Left lobe of liver (tissue), 2 donors: ENCODE results near the gene GNB2. TPM values are rescaled to one million over a fixed set of nuclear protein-coding genes. Genes with fewer than 3 reads are reported as not detected.

ENCODE experiments used
- ATAC-seq: fragments of 200-7000 bp; cut with Tn5 transposase; one replicate; pipeline ENCODE4 v1.9.1; 2020; ENCODE audit warnings: mild to moderate bottlenecking, moderate library complexity
- DNase-seq: peaks from one replicate; pipeline ENCODE4 v3.0.0-alpha.2; 2020; ENCODE audit warnings: low spot score
- total RNA-seq: library from RNA; stranded (reverse); gene quantifications from one replicate; pipeline ENCODE4 v1.2.1, GENCODE V29; 2021
- donor health status: DM: no; HTN: no; CAD: no; lungs with moderate emphysema.
- donor health status: DM: no; HTN: yes; CAD: no.

The GNB2 gene
- total RNA-seq, 1 donor from 2014 or later, result 80.9 TPM

DNA sequence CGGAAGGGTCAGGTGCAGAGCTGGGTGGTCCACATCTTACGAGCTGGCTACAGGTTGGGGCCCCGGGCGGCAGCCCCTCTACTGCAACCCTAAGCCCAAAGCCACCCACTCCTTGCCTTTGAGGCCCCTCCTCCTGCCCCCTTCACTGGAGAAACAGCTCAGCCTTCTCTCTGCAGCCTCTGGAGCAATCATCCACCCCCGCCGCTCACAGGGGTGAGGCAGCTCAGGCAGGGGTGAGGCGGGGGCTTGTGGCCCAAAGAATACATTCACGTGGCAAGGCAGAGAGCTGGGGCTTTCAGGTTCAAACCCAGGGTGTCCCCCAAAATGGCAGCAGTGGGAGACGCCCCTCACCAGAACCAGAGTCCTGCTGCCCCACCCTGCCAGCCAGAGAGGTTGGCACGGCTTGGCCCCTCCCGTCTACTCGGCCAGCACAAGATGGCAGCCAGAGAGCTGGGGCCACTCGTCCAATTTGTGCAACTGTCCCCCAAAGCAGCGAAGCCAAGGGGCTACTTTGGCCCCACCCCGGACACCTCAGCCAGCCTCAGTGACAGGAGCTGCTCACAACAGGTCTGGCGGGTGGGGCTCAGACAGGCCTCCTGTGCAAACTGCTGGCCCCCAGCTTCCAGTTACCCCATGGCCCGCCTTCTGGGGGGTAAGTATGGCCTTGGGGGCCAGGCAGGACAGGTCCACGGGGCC lies 7.2 kb downstream of the GNB2 start:
- ATAC-seq (no peak), DNase-seq (no peak)

DNA sequence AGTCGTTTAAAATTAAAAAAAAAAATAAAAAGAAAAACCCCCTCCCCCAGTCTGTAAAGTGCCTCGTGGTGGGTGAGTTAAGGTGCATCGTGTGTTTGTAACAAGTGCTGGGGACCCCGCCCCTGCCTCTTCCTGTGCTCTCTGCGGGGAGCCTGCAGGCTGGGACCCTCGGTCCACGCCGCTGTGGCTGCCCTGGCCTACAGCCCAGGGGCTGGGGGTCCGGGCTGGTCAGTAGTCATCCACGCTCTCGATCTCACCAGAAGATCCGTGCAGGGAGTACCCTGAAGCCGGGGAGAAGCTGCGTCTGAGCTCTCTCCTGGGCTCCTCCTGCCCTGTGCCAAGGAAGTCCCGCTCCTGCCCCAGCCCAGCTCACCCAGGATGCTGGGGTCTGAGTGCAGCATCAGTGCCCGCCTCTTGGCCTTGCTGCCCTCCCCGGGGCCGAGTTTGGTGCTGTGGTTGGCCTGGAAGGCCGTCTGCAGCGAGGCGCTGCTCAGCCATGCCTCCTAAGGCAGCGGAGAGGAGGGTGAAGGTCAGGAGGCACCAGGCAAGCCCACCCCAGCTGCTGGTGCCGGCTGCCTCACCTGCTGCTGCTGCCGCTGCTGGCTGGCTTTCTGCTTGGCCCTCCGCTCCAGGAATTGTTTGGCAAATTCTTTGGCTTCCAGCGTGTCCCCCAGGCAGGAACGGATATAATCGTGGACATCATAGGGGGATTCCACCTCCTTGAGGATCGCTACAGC lies 8.1 kb downstream of the GNB2 start:
- DNase-seq (no peak), ATAC-seq (no peak)

DNA sequence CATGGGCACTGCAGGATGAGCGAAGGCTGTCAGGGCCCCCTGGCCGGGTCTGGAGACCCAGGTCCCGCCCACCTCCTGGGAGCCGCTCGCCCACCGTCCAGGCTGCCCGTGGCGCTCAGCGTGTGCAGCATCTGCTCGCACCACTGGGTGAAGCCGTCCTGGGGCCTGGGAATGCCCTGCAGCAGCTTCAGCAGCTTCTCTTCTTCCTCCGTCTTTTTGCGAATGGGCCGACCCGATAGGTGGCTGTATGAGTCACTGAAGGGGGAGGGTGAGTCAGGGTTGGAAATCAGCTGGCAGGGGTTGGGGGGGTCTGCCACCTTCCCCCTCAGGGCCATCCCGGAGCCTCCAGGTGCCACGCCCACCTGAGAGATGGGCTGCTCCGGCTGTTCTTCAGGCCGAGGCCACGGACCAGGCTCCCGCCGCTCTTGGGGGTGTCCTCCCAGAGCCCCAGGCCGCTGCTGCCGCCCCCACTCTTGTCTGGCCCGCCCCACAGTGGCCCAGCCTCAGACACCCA lies 8.7 kb downstream of the GNB2 start:
- ATAC-seq (no peak), DNase-seq (no peak)

DNA sequence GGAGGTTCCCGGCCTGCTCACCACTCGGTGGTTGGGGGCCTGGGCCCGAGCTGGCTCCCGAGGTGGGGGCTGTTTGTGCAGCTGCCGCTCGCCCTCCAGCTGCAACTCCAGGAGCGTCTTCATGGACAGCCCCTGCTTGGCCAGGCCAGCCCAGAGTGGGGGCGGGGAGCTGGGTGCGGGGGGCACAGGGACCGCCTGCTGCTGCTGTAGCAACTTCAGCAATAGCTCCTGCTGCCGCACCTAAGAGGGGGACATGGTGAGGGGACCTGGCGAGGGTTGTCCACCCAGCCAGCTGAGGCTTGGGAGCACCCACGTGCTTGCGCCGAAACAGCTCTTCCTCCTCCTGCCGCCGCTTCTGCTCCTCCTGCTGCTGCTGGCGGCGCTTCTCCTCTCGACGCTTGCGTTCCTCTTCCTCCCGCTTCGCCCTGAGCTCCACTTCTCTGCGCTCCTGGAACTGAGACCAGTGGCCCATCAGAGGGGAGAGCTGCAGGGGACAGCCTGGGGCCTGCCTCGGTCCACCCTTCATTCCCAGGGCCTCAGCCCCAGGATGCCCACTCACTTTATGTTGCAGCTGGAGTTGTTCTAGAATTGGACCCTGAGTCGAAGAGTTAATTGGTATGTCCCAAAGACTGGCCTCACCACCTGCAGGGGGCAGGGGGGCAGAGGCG lies 9.6 kb downstream of the GNB2 start:
- no peak for DNase-seq
- ATAC-seq, result no peak

DNA sequence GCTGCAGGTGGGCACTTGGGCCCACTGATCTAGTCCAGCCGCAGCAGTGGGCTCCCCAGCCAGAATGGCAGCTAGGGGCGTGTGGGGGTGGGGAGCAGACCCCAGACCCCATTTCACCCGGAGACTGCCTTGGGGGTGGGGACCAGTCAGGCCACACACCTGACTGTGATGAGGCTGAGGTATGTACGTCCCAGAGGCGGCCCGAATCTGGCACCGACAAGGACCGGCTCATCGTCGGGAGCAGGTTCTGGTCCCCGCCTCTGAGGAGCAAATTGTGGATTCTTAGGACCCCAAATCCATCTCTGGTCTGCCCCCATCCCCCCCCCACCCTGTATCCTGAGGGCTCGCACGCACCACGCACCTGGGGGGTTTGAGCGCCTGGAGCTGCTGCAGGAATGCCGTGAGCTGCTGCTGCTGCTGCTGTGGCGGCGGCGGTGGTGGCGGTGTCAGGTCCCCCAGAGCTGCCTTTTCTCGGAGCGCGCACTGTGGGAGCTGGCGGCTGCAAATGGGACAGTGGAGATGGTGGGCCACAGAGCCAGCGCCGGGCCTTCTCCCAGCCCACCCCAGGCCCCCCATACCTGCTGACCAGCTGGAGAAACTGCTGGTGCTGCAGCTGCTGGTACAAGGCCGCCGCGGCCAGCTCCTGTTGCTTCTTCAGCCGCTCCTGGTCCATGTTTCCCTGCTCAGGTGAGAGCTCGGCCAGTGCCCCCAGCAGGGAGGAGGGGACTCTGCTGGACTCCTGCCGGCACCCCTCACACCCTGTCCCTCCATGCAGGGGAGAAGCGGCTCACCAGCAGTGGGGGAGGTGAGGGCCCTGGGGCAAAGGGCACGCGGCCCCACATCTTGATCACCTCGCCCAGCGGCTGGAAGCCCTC lies 10.4 kb downstream of the GNB2 start:
- DNase-seq (no peak), ATAC-seq (no peak)

DNA sequence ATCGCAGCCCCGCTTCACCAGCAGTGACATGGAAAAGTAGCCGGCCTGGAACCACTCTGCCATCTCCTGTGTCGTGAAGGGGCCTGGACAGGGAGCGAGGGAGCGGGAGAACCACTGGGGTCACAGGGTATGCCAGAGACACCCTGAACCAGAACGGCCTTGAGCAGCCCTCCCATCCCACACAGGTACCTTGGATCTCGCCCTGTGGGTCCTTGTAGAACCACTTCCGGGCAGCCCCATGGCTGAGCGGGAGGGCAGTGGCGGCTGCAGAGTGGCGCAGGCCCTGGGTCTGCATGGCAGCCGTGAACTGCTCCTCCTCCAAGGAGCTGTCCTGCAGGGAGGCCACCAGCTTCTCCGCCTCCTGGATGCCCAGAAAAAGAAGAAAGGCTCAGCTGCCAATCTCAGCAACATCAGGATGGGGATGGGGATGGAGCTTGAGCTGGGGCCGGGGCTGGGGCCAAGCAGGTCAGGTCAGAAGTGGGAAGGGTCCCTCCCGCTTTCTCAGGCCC lies 11.0 kb downstream of the GNB2 start:
- DNase-seq (no peak), ATAC-seq (no peak)

DNA sequence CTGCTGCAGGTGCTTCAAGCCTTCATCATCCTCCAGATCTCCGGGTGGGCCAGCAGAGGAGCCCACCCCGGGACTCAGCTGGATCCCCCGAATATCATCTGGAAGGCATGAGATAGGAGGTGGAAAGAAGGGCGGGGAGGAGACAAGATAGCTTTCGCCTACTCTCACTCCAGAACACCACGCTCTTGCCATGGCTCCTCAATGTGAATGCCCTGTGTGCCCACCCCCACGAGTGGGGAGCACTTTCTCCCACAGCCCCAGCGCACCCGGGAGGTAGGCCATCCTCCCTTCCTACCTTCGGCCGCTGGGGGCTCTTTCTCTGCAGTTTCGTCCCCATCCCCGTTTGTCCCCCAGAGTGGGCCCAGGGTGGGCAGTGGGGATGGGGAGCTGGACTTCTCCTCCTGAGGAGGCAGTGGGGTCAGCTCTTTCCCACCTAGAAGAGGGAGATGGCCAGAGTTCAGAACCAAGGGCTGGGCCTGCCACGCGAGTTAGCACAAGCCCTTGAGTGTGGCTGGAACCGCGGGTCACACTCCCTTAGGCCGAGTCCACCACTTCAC lies 11.6 kb downstream of the GNB2 start:
- no peak for ATAC-seq
- DNase-seq, result no peak

DNA sequence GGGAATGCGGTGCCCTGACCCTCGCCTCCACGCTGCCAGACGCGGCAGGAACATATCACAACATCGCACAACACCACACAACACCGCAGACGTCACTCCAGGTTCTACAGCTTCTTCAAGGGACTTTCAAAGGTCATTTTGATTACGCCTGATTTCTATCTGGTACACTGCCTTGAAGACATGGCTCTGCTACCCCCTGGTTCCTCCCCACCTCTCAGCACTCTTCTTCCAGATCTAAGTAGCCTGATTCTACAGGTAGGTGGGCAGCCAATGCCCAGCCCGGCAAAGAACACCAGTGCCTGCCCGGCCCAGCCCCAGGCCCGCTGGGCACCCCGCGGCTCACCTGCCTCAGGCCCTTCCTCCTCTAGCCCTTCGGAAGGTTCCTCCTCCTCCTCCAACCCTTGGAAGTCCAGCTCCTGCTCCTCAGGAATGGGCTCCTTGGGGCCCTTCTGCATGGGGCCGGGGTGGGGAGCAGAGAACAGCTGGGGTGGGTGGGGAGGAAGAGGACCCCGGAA lies 12.1 kb downstream of the GNB2 start:
- DNase-seq, result no peak

DNA sequence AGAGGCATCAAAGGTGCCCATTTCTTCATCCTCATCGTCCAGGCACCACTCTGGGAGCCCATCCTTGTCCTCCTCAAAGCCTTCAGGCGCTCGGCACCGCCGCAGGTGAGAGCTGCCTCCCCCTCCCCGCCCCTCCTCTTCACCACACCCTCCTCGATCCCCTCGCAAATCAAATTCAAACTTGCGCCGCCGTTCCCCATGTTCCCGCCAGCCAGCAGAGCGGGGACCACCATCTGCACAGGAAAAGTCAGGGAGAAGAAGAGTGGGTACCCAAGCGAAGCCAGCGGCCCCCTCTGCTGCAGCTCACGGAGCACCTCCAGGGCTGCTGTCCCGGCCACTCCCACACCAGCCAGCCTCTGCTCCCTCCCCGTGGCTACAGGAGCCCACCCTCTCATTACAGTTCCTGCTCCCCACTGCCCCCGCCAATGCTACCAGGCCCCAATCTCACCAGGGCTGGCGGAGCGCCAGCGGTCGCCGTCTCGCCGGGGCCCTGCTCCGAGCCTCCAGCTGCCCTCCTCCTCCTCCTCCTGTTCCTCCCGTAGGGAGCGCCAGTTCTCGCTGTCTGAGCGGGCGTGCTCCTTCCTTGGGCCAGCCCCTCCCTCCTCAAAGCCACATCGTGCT lies 12.8 kb downstream of the GNB2 start:
- DNase-seq (no peak), ATAC-seq (no peak)

More for the DNA sequence above, 12.1 kb downstream of the GNB2 start:
- no peak for ATAC-seq

DNA sequence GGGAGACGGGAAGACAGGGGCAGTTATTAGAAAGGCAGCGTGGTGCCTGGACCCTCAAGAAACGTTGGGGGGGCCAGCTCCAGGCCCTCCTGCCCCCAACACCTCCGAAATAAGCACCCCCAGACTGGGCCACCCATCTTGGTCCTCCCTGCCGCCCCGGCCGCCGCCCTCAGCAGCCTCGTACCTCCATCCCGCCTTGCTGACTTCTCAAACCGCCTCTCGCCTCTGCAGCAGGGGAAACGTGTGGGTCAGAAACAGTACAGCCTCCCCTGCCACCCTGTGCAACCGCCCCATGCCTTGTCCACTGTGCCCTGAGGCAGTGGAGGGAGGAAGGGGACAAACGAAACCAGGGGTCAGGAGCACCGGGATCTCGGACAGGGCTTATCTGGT lies 13.3 kb downstream of the GNB2 start:
- DNase-seq (no peak), ATAC-seq (no peak)

DNA sequence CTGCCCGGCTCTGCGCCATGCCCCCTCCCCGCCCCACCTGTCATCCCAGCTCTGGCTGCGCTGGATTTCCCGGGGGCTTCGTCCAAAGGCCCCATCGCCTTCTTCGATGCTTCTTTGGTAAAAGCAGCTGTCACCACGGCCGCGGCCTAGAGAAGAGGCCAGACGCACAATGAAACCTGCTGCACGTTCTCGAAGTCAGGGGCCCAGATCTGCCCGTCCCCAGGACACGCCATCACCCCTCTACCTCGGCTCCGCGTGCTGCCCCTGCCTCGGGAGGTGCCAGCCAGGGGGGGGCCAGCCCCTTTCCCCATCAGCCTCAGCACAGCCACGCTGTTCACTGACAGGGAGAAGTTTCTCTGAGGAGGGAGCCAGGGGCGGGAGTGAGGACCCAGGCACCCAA lies 13.7 kb downstream of the GNB2 start:
- ATAC-seq (no peak), DNase-seq (no peak)

DNA sequence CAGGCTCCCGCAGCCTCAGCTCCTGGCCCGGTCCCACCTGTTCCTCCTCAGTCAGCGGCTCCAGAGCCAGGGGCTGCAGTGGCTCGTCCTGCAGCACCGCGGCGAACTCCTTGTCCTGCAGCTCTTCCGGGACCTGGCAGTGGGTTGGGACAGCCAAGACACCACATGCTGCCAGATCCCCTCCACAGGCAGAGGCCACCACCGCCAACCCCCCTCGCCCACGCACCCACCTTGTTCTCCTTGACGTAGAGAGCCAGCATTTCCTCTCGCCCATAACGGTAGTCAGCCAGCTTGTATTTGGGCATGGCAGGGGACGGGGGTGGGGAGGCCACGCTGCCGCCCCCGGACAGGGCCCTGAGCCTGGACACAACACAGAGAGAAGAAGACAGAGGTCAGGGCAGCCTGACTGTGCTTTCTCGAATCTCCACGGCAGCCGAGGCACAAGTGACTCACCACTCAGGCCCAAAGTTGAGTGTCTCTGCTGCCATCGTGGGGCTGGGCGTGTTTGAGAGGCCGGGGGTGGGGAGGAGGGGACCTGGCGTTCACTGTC lies 14.3 kb downstream of the GNB2 start:
- DNase-seq, result no peak

DNA sequence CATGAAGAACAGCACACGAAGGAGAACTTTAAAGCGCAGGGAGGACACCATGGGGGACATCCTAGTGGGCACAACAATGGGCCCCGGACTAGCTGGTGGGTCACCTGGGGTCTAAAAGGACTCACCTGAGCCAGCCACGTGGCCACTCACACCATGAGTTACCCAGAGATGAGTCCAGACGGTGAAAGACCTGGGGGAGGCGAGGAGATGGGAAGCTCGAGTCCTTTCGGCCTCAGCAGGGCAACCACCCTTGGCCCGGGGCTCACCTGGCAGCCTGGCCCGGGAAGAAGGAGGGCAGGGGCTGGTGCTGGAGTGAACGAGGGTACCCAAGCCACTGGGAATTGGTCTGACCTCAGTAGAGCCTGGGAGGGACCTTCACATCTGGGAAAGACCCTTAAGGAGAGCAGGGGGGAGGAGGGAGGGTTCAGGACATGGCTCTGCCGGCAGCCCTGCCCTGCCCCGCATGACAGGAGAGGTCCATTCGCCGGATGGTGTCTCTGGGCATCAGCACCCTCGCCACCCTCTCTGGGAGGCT lies 14.9 kb downstream of the GNB2 start:
- ATAC-seq, result no peak
- no peak for DNase-seq

More for the DNA sequence above, 14.3 kb downstream of the GNB2 start:
- ATAC-seq, result no peak

DNA sequence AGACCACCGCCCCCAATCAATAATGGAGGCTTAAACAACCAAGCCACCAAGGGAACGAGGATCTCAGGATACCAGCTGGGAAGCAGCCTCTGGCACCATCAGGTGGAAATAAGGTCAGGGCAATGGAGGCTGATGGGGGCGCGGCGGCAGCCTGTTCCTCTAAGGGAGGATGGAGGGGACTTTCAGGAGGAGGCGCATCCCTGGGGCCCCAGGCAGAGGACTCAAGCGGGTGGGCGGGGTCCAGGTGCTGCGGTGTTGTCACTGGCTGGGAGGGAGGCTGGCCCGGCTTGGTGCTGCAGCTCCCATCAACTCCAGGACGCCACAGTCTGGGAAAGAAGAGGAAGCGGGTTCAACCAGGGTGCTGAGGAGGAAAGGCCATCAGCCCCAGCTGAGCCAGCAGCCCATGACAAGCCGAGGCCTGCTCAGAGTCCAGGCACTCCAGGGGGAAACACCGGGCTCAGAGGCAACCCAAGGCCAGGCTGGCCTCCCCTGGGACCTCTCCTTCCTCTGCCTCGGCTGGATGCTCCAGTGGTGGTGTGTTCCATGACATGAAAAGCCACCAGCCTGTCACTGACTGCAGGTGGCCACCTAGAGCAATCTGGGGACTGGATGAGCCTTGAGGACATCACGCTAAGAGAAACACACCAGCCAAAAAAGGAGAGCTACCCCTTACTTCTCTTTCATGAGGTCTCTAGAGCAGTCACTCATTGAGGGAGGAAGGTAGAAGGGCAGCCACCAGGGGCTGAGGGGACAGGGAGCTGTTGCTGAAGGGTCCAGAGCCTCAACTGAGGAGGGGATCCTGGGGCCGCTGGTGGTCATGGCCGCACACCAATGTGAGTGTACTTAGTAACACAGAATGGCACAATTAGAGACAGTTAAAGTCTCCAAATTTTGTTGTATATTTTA lies 15.9 kb downstream of the GNB2 start:
- DNase-seq (peak; percentile 45), ATAC-seq (no peak)

DNA sequence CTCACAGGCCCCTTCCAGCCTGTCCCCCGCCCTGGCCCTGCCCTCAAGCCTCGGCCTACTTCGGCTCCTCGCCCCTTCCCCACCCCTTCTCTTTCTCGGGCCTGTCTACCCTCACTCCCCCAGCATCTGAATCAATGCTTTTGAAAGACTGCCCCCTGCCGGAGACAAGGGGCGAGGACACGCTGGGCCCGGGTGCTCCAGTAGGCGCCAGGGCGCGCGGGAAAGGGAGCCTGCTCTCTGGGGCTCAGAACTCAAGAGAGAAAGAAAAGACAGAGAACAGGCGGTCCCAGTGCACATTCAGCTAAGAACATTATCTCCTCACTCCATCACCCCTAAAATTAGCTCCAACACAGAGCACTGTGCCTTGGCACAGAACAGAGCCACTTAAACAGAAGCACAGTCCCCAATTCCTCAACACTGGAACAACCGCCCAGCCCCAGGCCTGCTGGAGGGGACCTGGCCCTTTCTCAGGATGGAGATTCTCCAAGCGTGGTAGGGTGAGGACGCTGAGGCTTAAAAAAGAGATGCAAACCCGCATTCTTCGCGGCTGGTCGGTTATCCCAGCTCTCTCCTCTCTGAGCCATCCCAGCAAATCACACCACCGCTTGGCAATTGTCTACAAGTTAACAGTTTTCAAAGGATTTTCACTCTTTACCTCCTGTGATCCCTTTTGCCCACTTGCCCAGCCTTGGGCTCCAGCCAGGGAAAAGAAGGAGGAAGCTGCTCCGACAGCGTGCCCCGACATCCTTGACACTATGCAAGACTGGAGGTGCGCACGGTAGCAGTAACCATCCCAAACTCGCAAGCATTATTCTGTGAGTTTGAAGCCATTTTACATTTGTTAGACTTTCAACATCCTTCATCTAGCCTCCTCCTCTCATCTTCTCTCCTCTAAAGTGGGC lies 18.4 kb downstream of the GNB2 start:
- DNase-seq (peak; percentile 77), ATAC-seq (peak; percentile 86)

DNA sequence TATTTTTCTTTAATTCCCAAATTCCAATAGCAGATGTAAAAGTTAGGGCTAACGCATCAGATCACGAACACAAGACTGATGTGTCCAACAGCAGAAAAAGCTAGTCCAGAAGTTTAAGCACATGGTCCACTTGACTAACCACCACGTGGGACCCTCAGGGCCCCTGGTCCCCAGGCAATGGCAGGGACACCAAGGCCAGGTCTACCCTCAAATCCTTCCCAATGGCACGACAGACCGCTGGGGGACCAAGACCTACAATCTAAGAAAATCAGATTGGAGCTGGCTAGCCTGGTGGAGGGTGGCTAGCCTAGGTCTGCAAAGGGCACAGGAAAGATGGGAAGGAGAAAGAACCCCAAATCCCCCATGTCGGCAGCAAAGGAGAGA lies 19.0 kb downstream of the GNB2 start:
- no peak for ATAC-seq
- no peak for DNase-seq
